HPDE6-E6E7 (cell line): Measurements from ENCODE around the gene DDX31.

Experiments
- DNase-seq: peaks from one replicate; pipeline ENCODE4 v3.0.0; 2011; ENCODE audit warnings: missing footprints; ENCODE audit errors: extremely low spot score

The DDX31 gene

GRCh38 chr9:132673355-132673754, 3.6 kb upstream of the DDX31 start:
- no peak for DNase-seq

GRCh38 chr9:132672413-132672690, 2.6 kb upstream of the DDX31 start:
- DNase-seq, result no peak

GRCh38 chr9:132671620-132672412, 2.0 kb upstream of the DDX31 start:
- DNase-seq, result no peak

- peak; percentile 14 for DNase-seq
These were observed 941 bp upstream of the DDX31 start, which contains the start of gene GTF3C4 for GRCh38 chr9:132670457-132671391. TSS of gene GTF3C4 (plus strand) at chr9:132670464. CDS start at chr9:132670599, 135 bp downstream.

GRCh38 chr9:132669319-132669697, 475 bp downstream of the DDX31 start:
- DNase-seq, result no peak

GRCh38 chr9:132663851-132664250, 5.9 kb downstream of the DDX31 start:
- DNase-seq, result no peak

- DNase-seq, result no peak
These were observed 6.7 kb downstream of the DDX31 start for GRCh38 chr9:132663117-132663516.

GRCh38 chr9:132662152-132662945, 7.4 kb downstream of the DDX31 start:
- no peak for DNase-seq

- no peak for DNase-seq
These were observed 13.5 kb downstream of the DDX31 start for GRCh38 chr9:132656299-132656698.

GRCh38 chr9:132651259-132651658, 18.5 kb downstream of the DDX31 start:
- no peak for DNase-seq

- no peak for DNase-seq
These were observed 21.1 kb downstream of the DDX31 start for GRCh38 chr9:132648685-132649084.

GRCh38 chr9:132648283-132648682, 21.5 kb downstream of the DDX31 start:
- DNase-seq, result no peak

- no peak for DNase-seq
These were observed 22.0 kb downstream of the DDX31 start for GRCh38 chr9:132647806-132648205.

- no peak for DNase-seq
These were observed 22.4 kb downstream of the DDX31 start for GRCh38 chr9:132647355-132647754.

- no peak for DNase-seq
These were observed 23.1 kb downstream of the DDX31 start for GRCh38 chr9:132646726-132647125.

- DNase-seq, result no peak
These were observed 24.1 kb downstream of the DDX31 start for GRCh38 chr9:132645711-132646110.

- no peak for DNase-seq
These were observed 24.5 kb downstream of the DDX31 start for GRCh38 chr9:132645306-132645705.

- DNase-seq, result no peak
These were observed 25.5 kb downstream of the DDX31 start for GRCh38 chr9:132644251-132644650.

- no peak for DNase-seq
These were observed 28.6 kb downstream of the DDX31 start for GRCh38 chr9:132641216-132641615.

GRCh38 chr9:132639322-132639721, 30.5 kb downstream of the DDX31 start:
- DNase-seq, result no peak

GRCh38 chr9:132638240-132638639, 31.5 kb downstream of the DDX31 start:
- DNase-seq, result no peak

- no peak for DNase-seq
These were observed 32.0 kb downstream of the DDX31 start for GRCh38 chr9:132637801-132638200.
